Duodenal mucosa (tissue), 2 donors: ENCODE data around the gene PACSIN3.
"Not testable (repeated sequence)": the region's sequence is repeated elsewhere in the genome, so short reads cannot be mapped to it uniquely, and the experiment has no call there.

Source experiments
- H3K27ac ChIP-seq: one replicate; pipeline ENCODE4 v1.7.0; 2013; ENCODE audit warnings: low read depth, low read length
- H3K27me3 ChIP-seq, 2 donors: one replicate each; pipeline ENCODE4 v1.7.0; 2013; ENCODE audit warnings: low read length in 2 of 2, control low read depth in 1 of 2; ENCODE audit not compliant: insufficient read depth in 2 of 2, control insufficient read depth in 1 of 2
- H3K36me3 ChIP-seq, 2 donors: one replicate each; pipeline ENCODE4 v1.7.0; 2013; ENCODE audit warnings: low read length in 2 of 2, control low read depth in 1 of 2; ENCODE audit not compliant: insufficient read depth in 2 of 2, control insufficient read depth in 1 of 2
- H3K4me1 ChIP-seq, 2 donors: one replicate each; pipeline ENCODE4 v1.7.0; 2013; ENCODE audit warnings: low read length in 2 of 2, control low read depth in 1 of 2; ENCODE audit not compliant: insufficient read depth in 2 of 2, control insufficient read depth in 1 of 2
- H3K4me3 ChIP-seq, 2 donors: one replicate each; pipeline ENCODE4 v1.7.0; 2013; ENCODE audit warnings: low read length in 2 of 2, low read depth in 1 of 2
- H3K9ac ChIP-seq, 2 donors: one replicate each; pipeline ENCODE4 v1.7.0; 2013; ENCODE audit warnings: low read length in 2 of 2, low read depth in 1 of 2
- H3K9me3 ChIP-seq, 2 donors: one replicate each; pipeline ENCODE4 v1.7.0; 2013; ENCODE audit warnings: low read length in 2 of 2, control low read depth in 1 of 2; ENCODE audit not compliant: control insufficient read depth in 1 of 2

The PACSIN3 gene

DNA sequence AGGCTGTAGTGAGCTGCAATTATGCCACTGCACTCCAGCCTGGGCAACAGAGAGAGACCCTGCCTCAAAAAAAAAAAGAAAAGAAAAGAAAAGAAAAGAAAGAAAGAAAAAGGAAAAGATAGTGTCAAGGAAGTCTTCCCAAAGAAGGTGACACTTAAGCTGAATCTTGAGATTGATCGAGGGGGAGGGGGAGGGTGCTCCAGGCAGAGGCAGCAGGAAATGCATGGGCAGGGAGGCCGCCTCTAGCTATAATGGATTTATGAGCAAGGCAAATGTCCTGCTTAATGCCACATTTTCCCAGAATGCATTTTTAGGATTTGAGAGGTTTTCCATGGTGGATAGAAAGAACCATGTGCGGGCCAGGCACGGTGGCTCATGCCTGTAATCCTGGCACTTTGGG lies 14.8 kb upstream of the PACSIN3 start:
- Histone ChIP-seq H3K4me1 (no peaks in the 10 kb centered on the region), H3K27ac (no peak overlapping the region), H3K9me3 (no peaks in the 10 kb centered on the region), H3K36me3 (no peaks in the 10 kb centered on the region), H3K27me3 (no peaks in the 10 kb centered on the region), H3K9ac (no peak overlapping the region), H3K4me3 (no peak overlapping the region)

DNA sequence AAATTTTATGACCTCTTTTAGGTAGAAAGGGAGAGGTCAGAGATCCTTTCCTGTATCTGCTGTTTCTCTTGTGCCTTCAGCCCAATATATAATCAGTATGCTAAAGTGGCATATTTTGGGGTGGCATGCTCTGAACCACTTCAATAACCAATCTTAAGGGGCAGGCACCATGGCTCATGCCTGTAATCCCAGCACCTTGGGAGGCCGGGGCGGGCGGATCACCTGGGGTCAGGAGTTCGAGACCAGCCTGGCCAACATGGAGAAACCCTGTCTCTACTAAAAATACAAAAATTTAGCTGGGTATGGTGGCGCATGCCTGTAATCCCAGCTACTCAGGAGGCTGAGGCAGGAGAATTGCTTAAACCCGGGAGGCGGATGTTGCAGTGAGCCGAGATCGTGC lies 11.9 kb upstream of the PACSIN3 start:
- not testable (repeated sequence) for H3K27me3 ChIP-seq, H3K9ac ChIP-seq, H3K4me1 ChIP-seq, H3K4me3 ChIP-seq, H3K27ac ChIP-seq, H3K9me3 ChIP-seq, H3K36me3 ChIP-seq

DNA sequence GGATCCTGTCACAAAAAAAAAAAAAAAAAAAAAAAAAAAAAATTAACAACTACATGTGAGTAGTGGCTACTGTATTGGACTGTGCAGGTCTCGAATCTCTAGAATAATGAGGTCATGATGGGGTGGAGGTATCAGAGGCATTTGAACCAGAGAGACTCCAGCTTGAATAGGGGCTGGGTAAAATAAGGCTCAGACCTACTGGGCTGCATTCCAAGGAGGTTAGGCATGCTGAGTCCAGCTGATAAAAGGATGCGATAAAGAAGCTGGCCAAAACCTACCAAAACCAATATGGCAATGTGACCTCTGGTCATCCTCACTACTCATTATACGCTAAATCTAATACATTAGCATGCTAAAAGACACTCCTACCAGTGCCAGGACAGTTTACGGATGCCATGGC lies 5.9 kb upstream of the PACSIN3 start:
- H3K27me3 ChIP-seq: peaks cover 0 to 6% of the 10 kb centered on the region in 2 donors
- H3K4me1 ChIP-seq: peaks cover 12 to 19% of the 10 kb centered on the region in 2 donors
- H3K4me3 ChIP-seq: no peak overlapping the region
- no peak overlapping the region for H3K27ac ChIP-seq
- H3K36me3 ChIP-seq: no peaks in the 10 kb centered on the region
- H3K9me3 ChIP-seq: no peaks in the 10 kb centered on the region
- no peak overlapping the region for H3K9ac ChIP-seq

DNA sequence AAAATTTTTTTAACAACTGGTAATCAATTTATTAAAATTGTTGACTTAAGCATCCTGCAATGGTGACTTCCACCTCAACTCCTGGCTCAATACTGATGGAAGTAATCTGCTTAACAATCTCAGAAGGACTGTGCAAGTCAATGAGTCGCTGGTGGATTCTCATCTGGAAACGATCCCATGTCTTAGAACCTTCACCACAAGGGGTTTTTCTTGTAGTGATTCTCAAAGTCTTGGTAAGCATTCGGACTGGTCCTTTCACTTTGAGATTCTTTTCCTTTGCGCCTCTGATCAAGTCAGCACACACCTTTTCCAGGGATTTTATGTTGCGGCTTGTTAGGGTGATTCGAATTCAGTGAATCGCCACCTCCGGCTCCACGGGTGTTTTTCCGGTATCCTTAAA lies 4.9 kb upstream of the PACSIN3 start:
- not testable (repeated sequence) for H3K9me3 ChIP-seq, H3K27ac ChIP-seq, H3K9ac ChIP-seq, H3K36me3 ChIP-seq, H3K27me3 ChIP-seq, H3K4me3 ChIP-seq
- H3K4me1 ChIP-seq: peaks cover 12 to 27% of the 10 kb centered on the region in 2 donors

DNA sequence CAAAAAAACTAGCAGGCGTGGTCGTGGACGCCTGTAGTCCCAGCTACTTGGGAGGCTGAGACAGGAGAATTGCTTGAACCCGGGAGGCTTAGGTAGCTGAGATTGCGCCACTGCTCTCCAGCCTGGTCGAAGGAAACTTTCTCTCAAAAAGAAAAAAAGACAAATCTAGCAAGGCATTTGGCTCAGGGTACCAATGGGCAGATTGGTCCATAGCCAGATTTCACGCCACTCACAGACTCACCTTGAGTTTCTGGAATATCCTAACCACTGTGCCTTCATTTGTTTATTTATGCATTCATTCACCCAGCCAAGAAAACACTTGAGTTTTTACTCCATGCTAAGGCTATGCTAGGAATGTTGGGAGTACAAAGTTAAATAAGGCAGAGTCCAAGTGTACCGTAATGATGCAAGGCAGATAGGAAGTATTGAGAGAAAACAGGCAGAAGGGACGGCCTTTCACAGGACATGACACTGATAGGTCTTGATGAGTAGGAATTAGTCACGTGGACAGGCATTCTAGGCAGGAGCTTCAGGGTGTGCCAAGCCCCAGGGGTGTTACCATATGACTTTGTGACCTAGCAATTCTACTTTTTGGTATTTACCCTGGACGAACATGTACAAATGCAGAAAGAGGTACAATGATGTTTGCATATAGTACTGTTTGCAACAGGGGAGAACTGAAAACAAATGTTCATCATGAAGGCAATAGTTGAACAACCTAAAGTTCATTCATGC lies 3.0 kb upstream of the PACSIN3 start:
- Histone ChIP-seq H3K4me1 (peaks cover 20 to 37% of the 10 kb centered on the region in 2 donors), H3K27me3 (peaks cover 0 to 11% of the 10 kb centered on the region in 2 donors), H3K36me3 (no peaks in the 10 kb centered on the region), H3K9ac (no peak overlapping the region), H3K27ac (no peak overlapping the region), H3K4me3 (no peak overlapping the region), H3K9me3 (no peaks in the 10 kb centered on the region)

DNA sequence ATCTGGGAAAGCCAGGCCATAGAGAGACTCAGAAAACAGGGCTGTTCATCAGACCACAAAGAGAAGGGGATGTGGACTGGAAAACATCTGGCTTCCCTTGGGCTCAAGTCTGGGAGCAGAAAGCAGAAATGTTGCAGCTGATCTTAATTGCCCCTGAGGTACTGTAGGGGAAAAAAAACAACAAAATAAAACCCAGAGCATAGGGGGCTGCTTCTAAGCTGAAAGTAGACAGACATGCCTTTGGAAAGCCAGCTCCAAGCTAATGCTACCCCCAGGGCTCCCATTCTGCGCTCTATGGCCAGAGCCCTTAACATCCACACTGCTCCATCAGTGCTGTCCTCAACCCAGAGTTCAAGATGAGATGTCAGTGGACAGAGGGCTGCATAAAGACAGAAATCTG lies 2.0 kb upstream of the PACSIN3 start:
- H3K9me3 ChIP-seq: no peaks in the 10 kb centered on the region
- no peaks in the 10 kb centered on the region for H3K36me3 ChIP-seq
- H3K4me3 ChIP-seq: no peak overlapping the region
- no peak overlapping the region for H3K9ac ChIP-seq
- no peak overlapping the region for H3K27ac ChIP-seq
- peaks cover 0 to 11% of the 10 kb centered on the region in 2 donors for H3K27me3 ChIP-seq
- H3K4me1 ChIP-seq: peaks cover 18 to 34% of the 10 kb centered on the region in 2 donors

DNA sequence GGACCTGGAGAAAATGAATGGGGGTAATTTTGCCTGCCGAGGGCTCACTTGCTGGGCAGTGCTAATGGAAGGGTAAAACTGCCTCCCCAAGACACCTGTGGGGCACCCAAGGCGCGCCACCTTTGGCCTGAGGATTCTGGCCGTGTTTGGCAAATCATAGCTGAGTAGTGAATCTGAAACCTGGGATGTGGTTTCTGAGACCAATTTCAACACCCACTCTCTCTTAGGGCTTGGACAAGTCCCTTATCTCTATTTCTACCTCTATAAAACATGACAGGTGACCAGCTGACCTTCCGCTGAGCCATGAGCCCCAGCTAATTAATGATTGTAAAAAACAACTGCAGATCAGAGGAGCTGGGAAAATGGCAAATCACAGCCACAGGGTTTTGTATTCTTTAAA lies 1.5 kb upstream of the PACSIN3 start:
- H3K36me3 ChIP-seq: no peaks in the 10 kb centered on the region
- peaks cover 18 to 34% of the 10 kb centered on the region in 2 donors for H3K4me1 ChIP-seq
- H3K9me3 ChIP-seq: no peaks in the 10 kb centered on the region
- H3K27me3 ChIP-seq: peaks cover 0 to 11% of the 10 kb centered on the region in 2 donors
- peak overlapping the region; percentile 60 to 67 for H3K4me3 ChIP-seq
- H3K9ac ChIP-seq: peak overlapping the region in 1 of 2 donors; percentile 18
- no peak overlapping the region for H3K27ac ChIP-seq

DNA sequence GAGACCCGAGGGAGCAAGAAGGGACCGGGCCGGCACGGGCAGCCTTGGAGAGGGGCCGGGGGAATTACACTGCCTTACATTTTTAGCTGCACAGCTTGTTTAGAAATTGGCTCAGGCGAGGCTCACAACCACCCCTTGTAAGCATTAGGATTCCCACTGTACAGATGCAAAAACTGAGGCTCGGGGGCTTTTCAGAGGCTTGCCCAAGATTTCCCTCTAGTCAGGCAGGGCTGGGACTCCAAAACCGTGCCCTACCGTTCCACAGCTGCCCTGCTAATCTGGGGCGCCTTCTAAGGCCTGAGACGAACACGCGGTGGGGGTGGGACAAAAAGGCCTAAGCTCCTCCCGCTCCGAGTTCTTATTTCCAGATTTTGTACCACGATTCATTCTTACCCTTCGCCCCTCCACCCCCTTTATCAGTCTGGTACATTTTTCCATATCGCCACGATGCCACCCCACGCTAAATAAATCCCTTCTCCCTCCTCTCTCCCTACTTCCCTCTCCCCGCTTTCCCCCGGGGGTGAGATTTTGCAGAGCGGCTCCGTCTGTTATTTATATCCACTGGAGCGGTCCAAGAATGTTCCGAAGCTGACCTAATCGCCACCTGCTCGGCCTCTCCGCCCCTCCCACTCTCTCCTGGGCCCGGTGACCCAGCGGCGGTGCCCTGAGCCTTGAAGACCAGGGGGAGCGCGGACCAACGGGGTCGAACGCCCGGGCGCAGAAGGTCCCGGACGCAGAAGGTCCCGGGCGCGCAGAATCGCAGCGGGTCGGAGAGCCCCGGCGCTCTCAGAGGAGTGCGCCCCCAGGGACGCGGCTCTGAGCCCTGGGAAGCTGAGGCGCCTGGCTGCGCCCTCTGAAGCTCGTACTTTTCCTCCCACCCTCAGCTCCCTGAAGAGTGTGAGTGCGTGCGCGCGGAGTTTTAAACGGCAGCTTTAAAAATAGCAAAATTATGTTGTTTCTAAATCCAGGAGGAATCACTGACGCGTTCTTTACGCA lies 764 bp upstream of the PACSIN3 start:
- peaks cover 18 to 34% of the 10 kb centered on the region in 2 donors for H3K4me1 ChIP-seq
- peak overlapping the region; percentile 9 to 18 for H3K9ac ChIP-seq

DNA sequence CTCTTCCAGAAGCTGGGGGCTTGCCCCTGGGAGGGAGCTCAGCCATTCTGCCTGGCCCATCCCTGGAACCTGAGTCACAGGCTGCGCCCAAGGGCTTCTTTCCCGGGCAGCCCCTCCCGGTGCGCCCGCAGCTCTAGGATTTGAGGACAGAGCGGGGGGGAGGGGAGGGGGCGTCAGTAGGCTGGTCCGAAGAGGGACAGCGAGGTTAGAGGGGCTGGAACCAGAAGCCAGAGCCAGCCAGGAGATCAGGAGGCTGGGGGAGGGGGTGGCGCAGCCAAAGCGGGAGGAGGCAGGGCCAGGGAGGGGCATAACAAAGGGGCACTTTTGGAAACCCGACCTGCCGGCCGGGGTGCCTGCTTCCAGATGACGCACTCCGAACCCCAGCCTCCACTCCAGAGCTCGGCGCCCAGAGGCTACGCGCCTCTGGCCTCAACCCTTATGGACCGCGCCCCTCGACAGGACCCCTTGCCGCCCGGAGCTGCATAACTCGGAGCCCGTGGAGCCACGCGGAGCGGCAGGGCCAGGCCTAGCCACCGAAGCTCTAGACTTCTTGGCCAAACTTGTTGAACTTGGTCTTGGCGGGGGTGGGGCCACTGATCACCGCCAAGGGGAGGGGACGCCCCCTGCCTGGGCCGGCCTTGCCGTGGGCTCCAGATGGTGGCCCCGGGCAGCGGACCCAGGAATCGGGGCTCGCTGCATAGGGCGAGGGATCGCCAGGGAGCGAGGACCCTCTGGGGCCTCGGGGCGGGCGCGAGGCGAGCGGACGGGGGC lies 744 bp downstream of the PACSIN3 start:
- no peaks in the 10 kb centered on the region for H3K36me3 ChIP-seq
- no peak overlapping the region for H3K9ac ChIP-seq
- H3K27ac ChIP-seq: peak overlapping the region; percentile 32
- H3K4me1 ChIP-seq: peaks cover 18 to 34% of the 10 kb centered on the region in 2 donors
- H3K27me3 ChIP-seq: peaks cover 0 to 11% of the 10 kb centered on the region in 2 donors
- H3K4me3 ChIP-seq: peak overlapping the region; percentile 60 to 61
- H3K9me3 ChIP-seq: no peaks in the 10 kb centered on the region

More for the DNA sequence above, 764 bp upstream of the PACSIN3 start:
- Histone ChIP-seq H3K27me3 (peaks cover 0 to 11% of the 10 kb centered on the region in 2 donors), H3K4me3 (peak overlapping the region; percentile 60 to 67), H3K27ac (no peak overlapping the region), H3K9me3 (no peaks in the 10 kb centered on the region), H3K36me3 (no peaks in the 10 kb centered on the region)
